ENCODE results near the gene ZNF334.

- TF ChIP-seq POLR2A (IDR thresholded peaks at IDR 0.05): no peak
- no peak for TF ChIP-seq CTCF (IDR thresholded peaks at IDR 0.05)
Measured at GRCh38 chr20:46509523-46509922, 3.8 kb downstream of the ZNF334 start.
